HG03135 (cell line): Measurements from ENCODE around the gene DOK1.

Experiments
- ATAC-seq: cut with Tn5 transposase; IDR thresholded peaks from one replicate; pipeline ENCODE4 v1.9.1; 2021; ENCODE audit warnings: mild to moderate bottlenecking, moderate library complexity; ENCODE audit not compliant: unreplicated experiment

DOK1 gene

DNA sequence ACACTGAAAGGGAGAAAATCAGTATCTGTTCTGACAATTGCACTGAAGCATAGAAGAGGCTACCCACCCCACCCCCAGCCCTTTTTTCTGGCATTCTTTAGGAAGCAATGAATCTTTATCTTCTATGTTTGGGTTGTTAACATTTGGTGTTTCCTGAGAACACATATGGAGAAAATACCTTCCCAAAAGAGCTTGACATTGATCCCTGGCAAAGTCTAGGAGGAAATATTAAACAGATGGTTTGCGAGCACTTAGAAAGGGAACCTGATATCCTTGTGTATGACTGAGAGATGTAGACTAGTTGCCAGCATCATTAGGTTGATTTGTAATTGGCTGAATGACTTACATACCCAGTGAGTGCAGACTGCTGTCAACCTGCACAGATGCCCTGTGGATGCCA lies 42.9 kb downstream of the DOK1 start:
- ATAC-seq, result no peak

DNA sequence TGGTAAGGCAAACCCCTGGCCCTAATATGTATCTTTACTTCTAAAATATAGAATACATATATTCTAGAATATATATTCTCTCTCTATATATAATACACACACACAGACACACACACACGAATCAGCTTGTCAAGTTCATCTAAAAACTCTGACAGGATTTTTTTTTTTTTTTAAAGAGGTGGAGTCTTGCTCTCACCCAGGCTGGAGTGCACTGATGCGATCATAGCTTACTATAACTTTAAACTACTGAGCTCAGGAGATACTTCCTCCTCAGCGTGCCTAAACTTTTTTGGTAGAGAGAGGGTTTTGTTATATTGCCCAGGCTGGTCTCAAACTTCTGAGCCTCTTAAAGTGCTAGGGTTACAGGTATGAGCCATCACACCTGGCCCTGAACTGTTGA lies 45.2 kb downstream of the DOK1 start:
- no peak for ATAC-seq

DNA sequence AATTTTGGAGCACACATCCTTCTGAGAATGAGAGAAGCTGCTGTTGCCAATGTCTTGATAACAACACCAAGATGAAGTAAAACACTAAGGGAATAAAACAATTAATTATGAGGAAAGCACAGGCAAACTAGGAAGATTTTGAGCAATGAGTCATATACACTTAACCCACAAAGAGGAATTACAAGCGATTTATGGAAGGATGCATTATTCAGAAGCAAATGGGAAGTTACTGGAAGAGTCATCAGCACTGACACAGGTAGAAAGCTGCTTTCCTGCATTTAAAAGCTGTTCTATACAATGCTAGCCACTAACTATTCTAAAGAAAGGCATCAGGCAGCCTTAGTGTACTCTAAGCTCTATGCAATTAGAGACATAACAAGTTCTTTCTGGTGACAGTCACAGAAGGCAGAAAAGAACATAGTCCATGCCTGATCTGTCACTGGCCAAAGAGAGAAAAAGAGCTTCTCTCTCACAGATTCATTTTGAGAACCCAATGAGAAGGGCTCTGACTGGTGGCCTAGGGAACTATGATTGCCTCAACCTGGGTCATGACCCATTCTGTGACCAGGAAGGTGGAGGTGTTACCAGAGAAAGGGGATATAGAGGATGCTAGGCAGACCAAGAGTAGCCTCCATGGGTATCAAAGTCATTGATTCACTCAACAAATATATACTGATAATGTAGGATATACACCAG lies 48.2 kb downstream of the DOK1 start:
- ATAC-seq, result no peak

DNA sequence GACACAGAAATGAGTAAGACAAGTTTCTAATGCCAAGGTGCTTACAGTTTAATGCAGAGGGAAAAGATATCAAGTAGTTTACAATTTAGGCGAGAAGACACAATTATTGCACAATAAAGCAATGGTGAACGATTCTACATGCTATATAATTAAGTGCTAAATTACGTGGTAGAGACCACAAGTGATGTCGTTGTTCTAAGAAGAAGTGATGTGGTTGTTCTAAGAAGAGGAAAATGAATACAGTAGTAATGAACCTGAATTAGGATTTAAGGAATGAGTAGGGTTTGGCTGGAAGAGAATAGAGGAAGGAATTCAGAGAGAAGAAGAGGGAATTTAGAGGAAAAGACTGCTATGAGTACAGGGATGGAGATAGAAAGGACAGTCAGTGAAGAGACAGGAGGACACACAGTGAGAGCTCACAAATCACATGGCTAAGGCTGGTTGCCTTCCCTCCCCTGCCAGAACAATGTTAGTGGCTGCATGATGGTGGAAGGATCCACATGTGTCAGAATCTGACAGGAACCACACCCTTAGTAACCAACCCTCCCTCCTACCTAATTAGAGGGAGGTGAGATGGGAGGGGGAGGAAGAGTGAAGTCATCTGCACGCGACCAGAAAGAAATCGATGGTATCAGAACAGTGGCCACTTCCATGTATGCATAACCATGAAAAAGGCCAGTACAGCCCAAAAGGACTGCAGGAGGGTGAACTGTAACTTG lies 48.9 kb downstream of the DOK1 start:
- ATAC-seq, result no peak

DNA sequence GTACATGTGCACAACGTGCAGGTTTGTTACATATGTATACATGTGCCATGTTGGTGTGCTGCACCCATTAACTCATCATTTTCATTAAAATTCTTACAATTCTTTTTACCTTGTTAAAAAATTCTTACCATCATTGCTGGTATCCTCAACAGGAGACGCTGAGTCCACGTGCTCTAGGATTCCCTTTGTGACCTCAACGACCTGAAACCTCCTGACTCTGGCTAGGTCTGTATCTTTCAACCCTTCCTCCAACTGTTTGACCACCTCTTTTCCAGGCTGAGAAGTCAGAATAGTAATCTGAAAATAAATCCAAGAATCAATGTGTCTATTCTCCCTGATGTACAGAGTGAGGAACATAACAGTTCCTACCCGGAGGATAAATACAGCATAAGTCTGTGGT lies 52.4 kb downstream of the DOK1 start:
- ATAC-seq, result no peak
